GM19025 (cell line): Measurements from ENCODE around the gene DNAJC22.
A peak's percentile ranks its signal among the peaks of the same experiment; 100 is the strongest.
"Not testable (repeated sequence)": the region's sequence is repeated elsewhere in the genome, so short reads cannot be mapped to it uniquely, and the experiment has no call there.

Source experiments
- ATAC-seq: cut with Tn5 transposase; IDR thresholded peaks from one replicate; pipeline ENCODE4 v1.9.1; 2021; ENCODE audit warnings: mild to moderate bottlenecking, low read depth, moderate library complexity; ENCODE audit not compliant: unreplicated experiment

The DNAJC22 gene

GRCh38 chr12:49330631-49331379, 15.9 kb upstream of the DNAJC22 start:
- ATAC-seq = no peak

GRCh38 chr12:49331380-49332222, 15.1 kb upstream of the DNAJC22 start:
- ATAC-seq = no peak

GRCh38 chr12:49332441-49332861, 14.2 kb upstream of the DNAJC22 start:
- ATAC-seq = no peak

- no peak for ATAC-seq
Measured at GRCh38 chr12:49332891-49333371, 13.8 kb upstream of the DNAJC22 start.

GRCh38 chr12:49333778-49334177, 12.9 kb upstream of the DNAJC22 start:
- ATAC-seq = not testable (repeated sequence)

GRCh38 chr12:49334226-49334625, 12.5 kb upstream of the DNAJC22 start:
- no peak for ATAC-seq

- ATAC-seq = no peak
Measured at GRCh38 chr12:49334681-49335080, 12.0 kb upstream of the DNAJC22 start.

GRCh38 chr12:49335118-49335954, 11.4 kb upstream of the DNAJC22 start:
- no peak for ATAC-seq

- no peak for ATAC-seq
Measured at GRCh38 chr12:49335955-49336644, 10.6 kb upstream of the DNAJC22 start.

GRCh38 chr12:49336645-49337584, 9.8 kb upstream of the DNAJC22 start, which contains the start of gene C1QL4:
Gene C1QL4 (minus strand): TSS chr12:49337188. CDS start chr12:49336477, 711 bp downstream.
- peak; percentile 73 for ATAC-seq

GRCh38 chr12:49338830-49339463, 7.7 kb upstream of the DNAJC22 start:
- no peak for ATAC-seq

- ATAC-seq = no peak
Measured at GRCh38 chr12:49339464-49339861, 7.2 kb upstream of the DNAJC22 start.

GRCh38 chr12:49340095-49340870, 6.4 kb upstream of the DNAJC22 start:
- ATAC-seq = no peak

GRCh38 chr12:49340971-49341776, 5.5 kb upstream of the DNAJC22 start:
- ATAC-seq = no peak

GRCh38 chr12:49341777-49342065, 5.0 kb upstream of the DNAJC22 start:
- no peak for ATAC-seq

GRCh38 chr12:49342066-49342913, 4.4 kb upstream of the DNAJC22 start:
- peak; percentile 37 for ATAC-seq
